Brain pericyte (primary cell): ENCODE results near the gene MC1R.

Source experiments
- DNase-seq: peaks from one replicate; pipeline ENCODE4 v3.0.0-alpha.2; 2012; ENCODE audit warnings: low read depth, low spot score

MC1R gene

DNA sequence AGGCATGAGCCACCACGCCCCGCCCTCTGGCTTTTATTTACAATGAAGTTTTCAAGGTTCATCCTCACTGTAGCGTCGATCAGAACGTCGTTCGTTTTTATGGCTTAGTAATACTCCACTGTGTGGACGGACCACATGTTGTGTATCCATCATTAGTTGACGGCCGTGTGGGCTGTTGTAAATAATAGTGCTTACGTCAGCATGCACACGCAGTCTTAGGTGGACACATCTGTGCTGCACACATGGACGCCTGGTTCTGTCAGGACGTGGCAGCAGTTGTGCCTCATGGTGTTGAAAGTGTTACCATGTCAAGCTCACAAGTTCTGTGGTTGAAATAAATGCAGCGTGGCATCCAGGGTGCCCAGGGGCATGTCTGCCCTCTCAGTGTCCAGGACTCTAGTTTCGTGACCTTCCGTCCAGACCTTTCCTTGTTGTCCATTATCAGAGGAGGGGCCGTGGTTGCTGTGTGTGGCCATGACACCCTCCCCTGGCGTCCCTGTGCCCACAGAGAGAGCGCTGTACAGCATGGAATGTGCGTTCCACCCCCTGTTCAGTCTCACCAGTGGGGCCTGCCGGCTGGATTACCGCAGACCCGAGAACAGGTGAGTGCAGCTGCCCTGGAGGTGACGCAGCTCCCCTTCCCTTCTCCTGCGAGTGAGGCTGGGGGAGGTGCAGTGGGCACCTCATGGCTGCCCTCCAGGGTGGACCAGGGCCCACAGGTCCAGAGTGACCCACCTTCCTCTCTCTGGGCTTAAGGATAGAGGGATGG is 23.0 kb upstream of the MC1R start:
- no peak for DNase-seq

DNA sequence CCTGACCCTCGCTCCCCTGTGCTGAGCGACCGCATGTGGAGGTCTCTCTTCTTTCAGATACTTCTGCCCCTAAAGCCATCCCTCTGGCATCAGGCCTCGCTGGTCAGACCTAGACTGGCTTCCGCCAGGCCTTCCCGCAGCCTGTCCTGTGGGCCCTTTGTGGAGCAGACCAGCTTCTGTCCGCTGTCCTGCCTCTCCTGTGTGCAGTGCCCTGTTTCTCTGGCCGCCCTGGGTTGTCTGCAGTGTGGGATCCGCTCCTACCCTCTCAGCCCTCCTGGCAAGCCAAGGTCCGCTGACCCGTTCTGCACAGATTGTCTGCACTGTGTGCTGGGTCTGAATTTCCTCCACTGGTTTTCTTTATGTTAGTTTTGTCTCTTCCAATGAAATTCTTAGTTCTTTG is 21.5 kb upstream of the MC1R start:
- no peak for DNase-seq

DNA sequence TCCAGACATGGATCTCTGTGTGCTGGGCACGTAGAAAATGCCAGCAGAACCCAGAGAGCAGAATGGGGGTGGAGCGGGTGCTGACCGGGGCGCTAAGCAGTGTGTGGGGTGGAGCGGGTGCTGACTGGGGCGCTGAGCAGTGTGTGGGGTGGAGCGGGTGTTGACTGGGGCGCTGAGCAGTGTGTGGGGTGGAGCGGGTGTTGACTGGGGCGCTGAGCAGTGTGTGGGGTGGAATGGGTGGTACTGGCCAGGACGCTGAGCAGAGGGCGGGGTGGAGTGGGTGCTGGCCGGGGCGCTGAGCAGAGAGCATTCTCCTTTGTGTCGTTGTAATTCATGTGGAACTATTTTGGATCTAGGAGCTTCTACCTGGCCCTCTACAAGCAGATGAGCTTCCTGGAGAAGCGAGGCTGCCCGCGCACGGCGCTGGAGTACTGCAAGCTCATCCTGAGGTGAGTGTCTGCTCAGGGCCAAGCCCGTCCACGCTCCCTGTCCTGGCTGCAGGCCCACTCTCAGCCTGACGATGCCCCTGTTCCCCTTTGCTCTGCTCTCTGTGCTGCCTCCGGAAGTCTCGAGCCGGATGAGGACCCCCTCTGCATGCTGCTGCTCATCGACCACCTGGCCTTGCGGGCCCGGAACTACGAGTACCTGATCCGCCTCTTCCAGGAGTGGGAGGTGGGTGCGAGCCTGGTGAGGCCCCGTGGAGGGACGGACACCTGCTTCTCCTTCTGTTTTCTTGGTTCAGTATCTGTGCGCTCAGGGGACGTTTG is 20.3 kb upstream of the MC1R start:
- DNase-seq: no peak

DNA sequence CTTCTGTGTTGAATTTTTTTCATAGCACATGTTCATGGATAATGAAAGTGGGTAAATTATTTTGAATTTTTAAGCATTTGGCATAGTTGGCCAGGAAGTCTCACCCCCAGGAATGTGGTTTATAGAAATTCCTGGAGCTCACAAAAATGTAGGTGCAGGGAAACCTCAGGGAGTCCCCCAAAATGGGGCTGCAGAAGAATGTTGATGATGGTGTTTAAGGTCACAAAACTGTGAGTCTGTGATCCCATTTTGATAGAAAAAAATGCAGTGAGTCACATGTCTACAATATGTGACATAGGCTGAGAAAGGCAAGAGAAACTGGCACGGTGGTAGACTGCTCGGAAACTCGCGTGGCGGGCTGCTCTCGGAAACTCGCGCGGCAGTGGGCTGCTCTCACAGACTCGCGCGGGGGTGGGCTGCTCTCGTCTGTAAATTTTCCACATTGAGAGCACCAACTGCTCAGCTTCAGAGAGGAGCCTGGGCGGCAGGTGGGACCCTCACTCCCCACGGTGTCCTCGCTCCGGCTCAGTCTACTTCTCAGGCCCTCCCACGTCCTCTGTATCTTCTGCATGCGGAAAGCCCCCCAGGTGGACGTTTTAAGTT is 18.7 kb upstream of the MC1R start:
- no peak for DNase-seq

DNA sequence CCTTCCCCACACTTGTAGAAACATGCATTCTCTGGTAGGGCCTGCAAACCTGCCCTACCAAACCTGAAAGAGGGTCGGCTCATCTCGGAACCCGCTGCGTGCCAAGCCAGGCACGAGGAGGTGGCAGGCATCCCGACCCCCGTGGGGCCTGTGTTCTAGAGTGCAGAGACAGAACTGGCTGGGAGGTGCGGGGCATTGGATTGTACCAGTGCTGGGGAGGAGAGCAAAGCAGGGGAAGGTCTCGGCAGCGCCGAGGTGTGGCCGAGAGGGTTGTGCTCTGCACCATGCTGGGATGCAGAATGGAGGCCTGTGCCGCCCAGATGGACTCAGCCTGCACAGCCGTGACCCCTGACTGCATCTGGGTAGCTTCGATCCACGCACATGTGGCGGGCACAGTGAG is 17.8 kb upstream of the MC1R start:
- DNase-seq: no peak

DNA sequence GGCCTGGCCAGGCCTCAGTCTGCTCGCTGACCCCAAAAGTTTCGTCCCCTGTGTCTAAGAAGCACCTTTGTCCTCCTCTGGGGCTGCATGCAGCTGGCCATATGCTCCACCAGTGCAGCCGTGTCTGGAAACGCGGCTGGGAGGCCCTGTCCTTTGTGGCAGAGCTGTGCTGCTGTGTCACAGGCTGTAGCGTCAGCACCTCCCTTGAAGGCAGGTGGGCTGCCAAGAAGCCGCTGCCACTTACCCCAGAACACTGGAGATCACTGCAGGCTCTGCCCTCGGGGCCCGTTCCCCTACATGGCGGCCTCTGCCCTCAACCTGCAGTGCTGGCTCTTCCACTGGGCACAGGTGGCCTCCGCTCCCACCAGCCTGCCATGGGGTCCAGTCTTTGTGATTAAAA is 15.7 kb upstream of the MC1R start:
- no peak for DNase-seq

DNA sequence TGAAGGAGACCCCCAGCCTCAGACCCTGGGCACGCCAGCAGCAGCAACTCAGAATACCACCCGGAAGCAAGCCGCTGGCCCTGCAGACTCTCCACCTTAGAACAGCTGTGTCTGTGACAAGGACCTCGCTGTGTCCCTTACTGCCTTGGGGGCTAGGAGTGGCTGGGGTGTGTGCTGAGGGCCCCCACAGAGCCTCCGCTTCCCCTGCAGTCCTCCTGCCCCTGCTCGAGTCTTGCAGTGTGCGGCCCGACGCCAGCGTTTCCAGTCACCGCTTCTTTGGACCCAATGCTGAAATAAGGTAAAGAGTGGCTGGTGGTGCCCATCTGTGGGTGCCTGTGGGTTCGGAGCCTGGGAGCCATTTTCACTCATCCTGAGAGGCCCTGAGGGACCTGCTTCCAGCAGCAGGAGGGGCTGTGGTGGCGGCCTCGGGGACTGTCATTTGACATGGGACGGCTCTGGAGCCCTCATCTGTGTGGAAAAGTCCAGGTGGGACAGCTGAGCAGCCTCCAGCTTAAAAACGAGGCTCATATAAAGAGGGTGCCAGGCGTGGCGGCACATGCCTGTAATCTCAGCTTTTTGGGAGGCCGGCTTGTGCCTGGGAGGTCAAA is 14.7 kb upstream of the MC1R start:
- no peak for DNase-seq

DNA sequence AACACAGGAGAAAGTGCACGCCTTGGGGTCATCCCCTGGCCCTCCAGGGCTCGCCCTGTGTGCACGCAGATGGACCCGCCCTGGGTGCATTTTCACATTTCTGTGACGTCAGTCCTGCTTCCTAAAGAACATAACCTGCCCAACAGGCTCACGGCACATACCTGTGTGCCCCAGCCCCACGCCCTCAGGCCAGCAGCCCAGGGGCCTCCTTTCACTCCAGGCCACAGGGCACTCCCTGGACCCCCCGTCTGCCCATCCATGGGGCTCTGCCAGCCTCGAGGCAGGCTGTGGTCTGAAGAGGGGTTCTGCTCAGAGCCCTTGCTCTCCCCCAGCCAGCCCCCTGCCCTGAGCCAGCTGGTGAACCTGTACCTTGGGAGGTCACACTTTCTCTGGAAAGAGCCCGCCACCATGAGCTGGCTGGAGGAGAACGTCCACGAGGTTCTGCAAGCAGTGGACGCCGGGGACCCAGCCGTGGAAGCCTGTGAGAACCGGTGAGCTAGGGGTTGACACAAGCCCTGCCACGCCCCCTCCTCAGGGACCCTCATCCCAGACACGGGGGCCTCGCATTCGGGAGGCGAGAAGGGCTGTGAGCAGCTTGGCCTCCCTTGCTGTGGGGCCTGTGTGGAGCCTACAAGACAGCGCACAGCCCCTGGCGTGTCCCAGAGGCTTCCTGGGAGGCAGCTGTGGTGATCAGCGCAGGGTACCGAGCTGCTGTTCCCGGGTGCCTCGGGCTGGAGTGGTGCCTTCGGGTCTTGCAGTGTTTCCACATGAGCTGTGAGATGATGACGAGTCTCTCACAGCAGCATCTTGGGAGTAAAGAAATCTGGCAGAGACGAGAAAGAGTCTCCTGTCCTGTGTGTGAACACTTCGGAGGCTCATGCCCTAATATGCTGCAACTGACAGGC is 13.8 kb upstream of the MC1R start:
- no peak for DNase-seq

DNA sequence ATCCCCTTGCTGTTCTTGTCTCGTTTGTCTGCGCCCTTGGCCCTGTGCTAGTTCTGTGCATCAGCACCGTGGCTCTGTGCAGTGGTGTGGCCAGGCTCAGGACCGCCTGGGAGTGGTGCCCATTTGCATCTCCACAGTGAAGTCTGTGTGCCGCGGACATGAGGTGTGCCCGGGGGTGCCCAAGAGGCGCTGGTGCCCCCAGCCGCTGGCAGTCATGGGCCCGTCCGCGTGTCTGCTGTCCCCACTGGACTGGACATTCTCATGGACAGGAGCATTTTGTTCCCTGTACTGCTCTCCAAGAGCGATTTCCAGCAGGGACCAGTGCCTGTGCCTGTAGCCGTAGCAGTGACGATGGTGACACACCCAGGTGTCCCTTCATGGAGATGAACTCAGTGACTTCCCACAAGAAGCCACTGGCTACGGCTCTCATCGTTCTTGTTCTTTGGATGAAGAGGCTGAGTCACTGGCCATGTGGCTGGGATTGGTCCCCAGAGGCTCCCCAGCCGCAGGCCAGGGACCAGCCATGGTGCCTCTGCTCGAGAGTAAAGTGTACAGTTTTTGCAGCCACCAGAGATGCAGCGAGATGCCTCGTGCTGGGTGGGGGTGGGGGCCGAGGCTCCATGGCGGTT is 13.0 kb upstream of the MC1R start:
- no peak for DNase-seq

DNA sequence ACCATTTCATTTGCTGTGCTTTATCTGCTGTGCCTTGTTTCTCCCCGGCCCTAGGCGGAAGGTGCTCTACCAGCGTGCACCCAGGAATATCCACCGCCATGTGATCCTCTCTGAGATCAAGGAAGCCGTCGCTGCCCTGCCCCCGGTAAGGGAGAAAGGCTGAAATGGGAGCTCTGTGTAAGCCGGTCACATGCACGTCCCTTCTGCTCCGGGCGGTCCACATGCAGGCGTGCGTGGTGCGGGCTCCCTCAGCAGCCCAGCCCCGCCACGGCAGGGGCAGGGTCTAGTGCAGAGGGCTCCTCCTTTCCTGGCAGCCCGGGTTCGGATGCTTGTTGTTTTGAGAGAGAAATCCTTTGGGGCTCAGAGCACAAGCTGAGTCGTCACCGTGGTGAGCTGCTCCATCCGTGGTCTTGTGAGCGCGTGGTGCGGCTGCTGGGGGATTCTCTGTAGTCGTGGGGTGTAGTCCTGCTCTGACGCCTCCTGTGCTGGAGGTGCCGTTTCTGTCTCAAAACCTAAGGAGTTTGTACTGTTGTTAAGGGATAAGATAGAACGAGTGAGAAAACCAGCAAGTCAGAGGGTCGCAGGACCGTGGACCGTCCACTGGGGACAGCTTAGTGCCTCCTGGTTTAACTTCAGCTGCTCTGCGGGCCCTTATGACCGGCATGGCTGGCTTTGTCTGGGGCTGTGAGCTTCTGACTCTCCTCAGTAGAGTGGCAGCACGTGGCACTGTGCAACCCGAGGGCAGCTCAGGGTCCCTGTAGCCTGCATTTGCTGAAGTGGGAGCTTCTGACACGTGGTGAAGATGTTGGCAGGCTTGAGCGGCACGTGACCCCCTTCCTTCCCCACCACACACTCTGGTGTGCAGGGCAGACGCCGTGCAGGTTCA is 12.3 kb upstream of the MC1R start:
- no peak for DNase-seq

DNA sequence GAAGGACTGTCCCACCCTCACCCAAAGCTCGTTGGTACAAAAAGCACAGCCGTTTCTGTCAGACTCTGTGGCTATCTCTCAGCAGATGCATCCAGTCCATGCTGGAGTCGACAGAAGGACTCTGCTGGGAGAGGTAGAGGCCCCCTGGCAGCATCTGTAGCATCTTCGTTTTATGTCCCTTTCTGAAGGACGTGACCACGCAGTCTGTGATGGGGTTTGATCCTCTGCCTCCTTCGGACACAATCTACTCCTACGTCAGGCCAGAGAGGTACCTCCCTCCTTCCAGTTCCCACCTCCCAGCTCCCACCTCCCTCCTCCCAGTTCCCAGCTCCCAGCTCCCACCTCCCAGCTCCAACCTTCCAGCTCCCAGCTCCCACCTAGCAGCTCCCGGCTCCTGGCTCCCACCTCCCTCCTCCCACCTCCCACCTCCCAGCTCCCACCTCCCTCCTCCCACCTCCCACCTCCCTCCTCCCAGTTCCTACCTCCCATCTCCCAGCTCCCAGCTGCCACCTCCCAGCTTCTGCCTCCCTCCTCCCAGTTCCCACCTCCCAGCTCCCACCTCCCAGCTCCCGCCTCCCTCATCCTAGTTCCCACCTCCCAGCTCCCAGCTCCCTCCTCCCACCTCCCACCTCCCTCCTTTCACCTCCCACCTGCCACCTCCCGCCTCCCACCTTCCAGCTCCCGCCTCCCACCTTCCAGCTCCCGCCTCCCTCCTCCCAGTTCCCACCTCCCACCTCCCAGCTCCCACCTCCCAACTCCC is 11.4 kb upstream of the MC1R start:
- DNase-seq: no peak

DNA sequence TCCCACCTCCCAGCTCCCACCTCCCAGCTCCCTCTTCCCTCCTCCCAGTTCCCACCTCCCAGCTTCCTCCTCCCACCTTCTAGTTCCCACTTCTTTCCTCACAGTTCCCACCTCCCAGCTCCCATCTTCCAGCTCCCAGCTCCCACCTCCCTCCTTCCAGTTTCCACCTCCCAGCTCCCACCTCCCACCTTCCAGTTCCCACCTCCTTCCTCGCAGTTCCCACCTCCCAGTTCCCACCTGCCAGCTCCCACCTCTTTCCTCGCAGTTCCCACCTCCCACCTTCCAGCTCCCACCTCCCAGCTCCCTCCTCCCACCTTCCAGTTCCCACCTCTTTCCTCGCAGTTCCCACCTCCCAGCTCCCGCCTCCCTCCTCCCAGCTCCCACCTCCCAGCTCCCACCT is 10.4 kb upstream of the MC1R start:
- no peak for DNase-seq

DNA sequence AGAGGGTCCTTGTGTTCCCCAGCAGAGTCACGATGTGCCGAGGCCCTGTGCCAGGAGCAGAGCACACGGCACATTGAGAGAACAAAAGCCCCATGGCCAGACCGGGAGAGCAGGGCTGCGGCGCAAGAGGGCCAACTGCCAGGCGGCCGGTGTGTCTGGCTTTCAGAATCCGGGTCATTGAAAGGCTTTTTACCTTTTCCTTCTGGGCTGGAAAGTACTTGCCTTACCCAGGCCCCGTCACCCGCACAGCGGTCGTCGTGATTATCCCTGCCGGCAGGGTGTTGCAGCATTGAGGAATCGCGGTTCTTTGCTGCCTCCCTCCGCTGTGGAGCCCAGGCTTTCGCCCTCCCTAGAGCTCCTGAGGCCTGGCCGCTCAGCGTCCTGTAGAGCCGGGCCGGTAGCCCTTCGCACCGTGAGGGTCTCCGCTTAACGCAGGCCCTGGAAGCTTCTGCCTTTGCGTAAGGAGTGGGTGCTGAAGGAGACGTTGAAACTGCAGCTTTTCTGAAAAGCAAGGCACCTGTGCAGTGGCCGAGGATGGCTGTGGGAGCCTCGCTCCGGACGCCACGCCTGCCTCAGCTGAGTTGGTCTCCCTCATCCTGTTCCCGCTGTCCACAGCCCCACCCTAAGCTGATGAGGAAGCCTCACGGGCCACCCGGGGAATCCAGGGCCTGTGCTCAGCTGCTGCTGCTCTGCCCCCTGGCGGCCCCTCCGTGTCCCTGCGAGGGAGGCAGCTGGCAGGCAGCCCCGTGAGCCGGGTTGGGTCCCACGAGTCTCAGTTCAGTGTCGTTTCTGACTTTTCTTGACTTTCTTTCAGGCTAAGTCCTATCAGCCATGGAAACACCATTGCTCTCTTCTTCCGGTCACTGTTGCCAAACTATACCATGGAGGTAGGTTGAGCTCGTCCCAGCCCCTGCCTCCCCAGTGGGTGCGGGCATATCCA is 8.6 kb upstream of the MC1R start:
- DNase-seq: no peak

DNA sequence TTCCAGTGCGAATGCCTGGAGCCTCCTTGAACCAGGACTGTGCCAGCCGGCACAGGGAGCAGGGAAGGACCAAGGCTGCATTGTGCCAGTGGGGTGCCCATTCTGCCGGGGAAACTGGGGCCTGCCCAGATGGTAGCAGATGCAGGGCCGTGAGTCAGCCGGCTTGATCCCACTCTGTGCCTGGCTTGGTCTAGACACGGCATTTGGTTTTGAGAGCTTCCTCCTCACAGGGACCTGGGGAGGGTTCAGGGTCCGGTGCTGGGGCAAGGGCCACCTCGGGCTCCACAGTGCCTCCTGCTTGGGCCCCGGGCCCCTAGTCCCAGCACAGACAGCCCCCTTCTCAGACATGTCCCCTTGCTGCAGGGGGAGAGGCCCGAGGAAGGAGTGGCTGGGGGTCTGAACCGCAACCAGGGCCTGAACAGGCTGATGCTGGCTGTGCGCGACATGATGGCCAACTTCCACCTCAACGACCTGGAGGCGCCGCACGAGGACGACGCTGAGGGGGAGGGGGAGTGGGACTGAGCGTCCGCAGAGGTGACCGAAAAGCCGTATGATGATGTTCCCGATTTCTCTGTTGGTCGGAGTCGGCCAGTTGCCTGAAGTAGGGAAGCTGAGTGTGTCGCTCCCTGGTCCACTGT is 7.8 kb upstream of the MC1R start:
- no peak for DNase-seq

DNA sequence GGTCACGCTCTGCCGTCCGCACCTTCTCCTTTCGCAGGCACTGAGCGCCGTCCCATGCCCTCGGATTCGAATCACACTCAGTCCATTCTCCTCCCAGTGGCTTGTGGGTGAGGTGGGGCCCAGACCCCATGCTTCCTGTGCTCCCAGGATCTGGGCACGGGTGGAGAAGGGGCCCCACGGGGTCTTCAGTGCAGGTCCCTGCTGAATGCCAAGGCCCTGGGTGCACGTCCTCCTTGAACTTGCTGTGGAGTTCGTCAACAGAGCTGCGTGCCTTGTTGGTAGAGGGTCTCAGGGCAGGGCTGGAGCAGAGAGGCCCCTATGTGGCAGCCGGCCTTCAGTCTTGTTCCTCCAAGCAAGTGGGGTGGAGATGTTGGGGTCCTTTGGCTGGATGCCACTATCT is 7.3 kb upstream of the MC1R start:
- DNase-seq: no peak

DNA sequence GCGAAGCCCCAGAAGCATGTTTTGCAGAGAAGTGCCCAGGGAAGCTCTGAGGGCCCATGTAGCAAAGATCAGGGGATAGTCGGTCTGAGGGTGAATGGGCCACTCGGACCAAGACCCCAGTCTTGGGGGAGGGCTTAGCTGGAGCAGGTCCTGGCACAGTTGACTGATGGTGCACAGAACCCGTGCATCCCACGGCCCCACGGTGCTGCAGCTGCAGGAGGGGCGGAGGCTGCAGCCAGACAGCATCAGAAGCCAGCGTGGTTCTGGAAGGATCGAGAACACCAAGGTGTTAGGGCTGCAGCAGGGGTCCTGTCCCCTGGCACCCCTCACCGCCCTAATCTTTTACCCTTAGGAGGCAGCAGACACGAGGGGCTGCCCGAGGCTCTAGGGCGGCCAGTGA is 6.5 kb upstream of the MC1R start:
- DNase-seq: no peak

DNA sequence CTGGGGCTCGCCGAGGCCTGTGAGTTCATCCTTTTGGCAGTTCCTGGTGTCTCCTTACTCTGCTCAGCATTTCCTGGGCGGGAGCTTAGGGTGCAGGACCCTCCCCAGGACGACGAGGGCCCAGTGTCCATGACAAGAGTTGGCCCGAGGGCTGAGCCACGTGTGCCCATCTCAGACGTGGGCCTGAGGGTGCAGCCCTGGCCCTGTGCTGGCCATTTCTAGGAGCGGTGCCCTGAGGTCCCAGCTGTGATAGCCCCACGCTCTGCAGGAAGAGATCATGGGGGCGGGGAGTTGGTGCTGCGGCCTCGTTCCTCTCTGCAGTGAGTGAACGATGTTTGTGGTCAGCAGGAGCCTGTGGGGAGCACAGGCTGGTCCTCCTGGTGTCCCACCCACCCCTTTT is 6.0 kb upstream of the MC1R start:
- DNase-seq: no peak
